GM10847 (cell line): Measurements from ENCODE around the gene PARVB.

Experiments
- POLR2A ChIP-seq: IDR thresholded peaks from 2 replicates; pipeline ENCODE4 v1.6.1; 2011; ENCODE audit not compliant: insufficient read length; ENCODE audit errors: extremely low read depth

PARVB gene

GRCh38 chr22:44200451-44200850, 176.3 kb downstream of the PARVB start:
- no peak for TF ChIP-seq POLR2A

GRCh38 chr22:44200855-44201550, 176.9 kb downstream of the PARVB start:
- no peak for TF ChIP-seq POLR2A

GRCh38 chr22:44201665-44202064, 177.6 kb downstream of the PARVB start:
- no peak for TF ChIP-seq POLR2A

- no peak for TF ChIP-seq POLR2A
Measured at GRCh38 chr22:44202261-44202789, 178.2 kb downstream of the PARVB start.

- no peak for TF ChIP-seq POLR2A
Measured at GRCh38 chr22:44203203-44203602, 179.1 kb downstream of the PARVB start.

- no peak for TF ChIP-seq POLR2A
Measured at GRCh38 chr22:44204739-44205515, 180.8 kb downstream of the PARVB start.

DNA sequence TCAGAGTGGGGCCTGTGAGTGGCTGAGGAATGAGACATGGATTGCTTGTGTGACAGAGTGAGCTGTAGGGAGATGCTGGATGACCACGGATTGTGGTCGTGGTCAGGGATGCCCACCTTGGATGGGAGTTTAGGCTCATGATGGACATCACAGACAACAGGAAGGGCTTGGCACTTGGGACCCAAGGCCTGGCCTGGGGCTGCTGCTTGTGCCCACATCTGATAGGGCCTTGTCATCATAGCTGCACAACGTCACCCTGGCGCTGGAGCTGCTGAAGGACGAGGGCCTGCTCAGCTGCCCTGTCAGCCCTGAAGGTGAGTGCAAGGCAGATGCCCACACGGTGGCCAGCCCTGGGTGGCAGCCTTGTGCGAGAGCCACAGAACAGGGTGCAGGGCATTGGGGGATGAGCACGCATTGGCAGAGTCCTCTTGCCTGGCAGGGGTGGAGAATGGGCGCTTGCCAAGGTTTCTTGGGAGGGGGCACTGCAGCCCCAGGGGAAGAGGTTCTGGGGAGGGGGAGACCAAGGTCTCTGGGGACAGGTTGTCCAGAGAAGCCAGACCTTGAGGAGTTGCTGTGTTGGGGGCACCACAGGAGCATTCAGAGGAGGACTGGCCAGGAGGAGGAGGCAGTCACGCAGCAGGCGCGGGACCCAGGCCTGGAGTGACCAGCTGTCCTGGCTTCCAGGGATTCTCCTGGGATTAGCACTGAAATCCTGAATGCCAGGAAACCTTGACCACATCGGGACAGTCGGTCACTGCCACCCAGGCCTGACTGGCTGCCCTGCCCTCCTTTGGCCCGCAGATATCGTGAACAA, 181.6 kb downstream of the PARVB start:
- no peak for TF ChIP-seq POLR2A

- TF ChIP-seq POLR2A = no peak
Measured at GRCh38 chr22:44206330-44206645, 182.2 kb downstream of the PARVB start.

DNA sequence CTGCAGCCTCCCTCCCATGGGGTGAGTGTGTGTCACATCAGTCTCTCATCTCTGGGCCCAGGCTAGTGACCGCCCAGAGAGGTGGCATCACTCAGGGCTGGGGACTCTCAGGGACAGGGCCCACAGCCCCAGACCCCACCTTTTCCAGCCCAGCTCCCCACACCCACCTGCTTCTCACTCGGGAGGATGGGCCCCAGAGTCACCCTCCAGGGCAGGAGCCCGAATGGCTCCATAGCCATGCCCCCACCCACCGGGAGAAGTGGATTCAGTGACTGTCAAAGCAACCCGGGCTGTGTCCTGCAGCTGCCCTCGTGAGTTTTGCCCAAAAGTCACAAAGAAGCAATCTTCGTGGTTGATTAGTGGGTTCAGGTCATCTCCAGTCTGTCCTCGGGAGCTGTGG, 182.6 kb downstream of the PARVB start:
- no peak for TF ChIP-seq POLR2A

DNA sequence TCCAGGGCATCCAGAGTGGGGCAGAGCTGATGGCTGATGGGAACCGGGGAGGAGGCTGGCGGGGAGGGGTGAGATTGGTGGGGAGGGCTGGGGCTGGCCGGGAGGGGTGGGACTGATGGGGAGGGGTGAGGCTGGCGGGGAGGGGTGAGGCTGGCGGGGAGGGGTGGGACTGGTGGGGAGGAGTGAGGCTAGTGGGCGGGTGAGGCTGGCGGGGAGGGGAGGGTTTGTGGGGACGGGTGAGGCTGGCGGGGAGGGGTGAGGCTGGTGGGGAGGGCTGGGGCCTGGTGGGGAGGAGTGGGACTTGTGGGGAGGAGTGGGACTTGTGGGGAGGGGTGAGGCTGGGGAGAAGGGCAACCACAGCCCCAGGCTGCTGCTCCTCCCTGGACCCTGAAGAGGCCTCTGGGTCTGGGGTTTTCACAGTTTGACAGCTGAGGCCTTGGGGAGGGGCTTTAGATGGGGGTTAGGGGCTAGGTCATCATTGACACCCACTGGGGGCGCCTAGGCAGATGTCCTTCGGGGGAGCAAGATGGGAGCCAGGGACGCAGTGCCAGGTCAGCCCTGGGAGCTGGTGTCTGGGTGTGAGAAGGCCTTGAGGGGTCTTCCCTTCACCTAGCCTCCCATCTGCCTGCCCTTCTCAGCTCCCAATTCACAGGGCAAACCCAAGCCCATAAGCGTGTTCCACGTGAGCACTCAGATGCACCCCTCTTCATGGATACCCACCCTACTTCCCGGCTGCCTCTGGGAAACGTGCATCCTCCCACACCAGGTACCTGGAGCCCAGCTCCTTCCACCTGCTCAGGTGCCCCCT, 183.3 kb downstream of the PARVB start:
- no peak for TF ChIP-seq POLR2A

DNA sequence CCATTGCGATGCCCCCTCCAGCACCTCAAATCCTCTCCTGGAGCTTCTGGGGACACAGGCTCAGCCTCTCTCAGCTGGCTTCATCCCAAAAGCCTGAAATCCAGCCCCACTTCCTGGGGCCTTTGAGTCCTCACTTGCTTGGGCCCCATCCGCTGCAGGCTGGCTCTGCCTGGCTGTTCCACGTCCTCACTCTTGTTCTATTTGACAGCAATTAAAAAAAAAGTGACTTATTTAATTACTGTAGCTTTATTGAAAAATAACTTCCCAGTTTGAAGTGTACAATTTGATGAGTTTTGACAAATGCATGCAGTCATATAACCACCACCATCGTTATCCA, 183.8 kb downstream of the PARVB start:
- no peak for TF ChIP-seq POLR2A

DNA sequence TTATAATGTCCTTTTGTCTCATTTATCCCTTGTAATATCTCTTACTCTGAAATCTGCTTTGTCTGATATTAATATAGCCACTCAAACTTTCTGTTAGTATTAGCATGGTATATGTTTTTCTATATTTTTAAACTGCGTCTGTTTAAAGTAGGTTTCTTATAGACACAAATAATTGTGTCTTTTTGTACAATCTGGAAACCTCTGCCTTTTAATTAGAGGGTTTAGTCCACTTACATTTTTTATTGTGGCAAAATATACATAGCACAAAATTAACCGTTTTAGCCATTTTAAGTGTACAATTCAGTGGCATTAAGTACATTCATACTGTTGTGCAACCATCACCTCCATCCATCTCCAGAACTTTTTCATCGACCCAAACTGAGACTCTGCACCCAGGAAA, 185.2 kb downstream of the PARVB start:
- TF ChIP-seq POLR2A = no peak

- no peak for TF ChIP-seq POLR2A
Measured at GRCh38 chr22:44210722-44211121, 186.6 kb downstream of the PARVB start.

DNA sequence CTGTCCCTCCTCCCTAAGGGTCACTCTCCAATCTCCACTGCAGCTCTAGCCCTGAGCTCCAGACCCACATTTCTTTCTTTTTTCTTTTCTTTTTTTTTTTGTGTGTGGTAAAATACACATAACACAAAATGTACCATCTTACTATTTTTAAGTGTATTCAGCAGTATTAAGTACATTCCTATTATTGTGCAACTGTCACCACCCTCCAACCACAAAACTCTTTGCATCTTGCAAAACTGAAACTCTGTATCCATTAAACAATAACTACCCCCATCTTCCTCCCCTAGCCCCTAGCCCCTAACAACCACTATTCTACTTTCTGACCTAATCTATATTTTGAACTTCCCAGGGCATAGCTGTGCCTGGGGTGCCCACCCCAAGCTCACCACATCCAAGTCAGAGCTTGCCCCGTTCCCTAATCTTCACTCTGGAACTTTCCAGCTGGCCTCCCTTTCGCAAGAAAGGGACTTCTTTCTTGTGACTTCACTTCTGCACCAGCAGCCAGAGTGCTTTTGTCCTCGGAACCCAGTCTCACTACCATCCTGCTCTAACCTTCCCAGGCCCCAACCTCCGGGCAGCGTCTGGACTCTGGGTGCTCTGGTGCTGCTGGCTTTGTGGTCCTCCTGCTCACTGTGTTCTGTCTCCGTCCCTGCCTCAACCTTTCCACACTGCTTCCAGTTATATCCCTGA, 187.3 kb downstream of the PARVB start:
- TF ChIP-seq POLR2A = no peak

DNA sequence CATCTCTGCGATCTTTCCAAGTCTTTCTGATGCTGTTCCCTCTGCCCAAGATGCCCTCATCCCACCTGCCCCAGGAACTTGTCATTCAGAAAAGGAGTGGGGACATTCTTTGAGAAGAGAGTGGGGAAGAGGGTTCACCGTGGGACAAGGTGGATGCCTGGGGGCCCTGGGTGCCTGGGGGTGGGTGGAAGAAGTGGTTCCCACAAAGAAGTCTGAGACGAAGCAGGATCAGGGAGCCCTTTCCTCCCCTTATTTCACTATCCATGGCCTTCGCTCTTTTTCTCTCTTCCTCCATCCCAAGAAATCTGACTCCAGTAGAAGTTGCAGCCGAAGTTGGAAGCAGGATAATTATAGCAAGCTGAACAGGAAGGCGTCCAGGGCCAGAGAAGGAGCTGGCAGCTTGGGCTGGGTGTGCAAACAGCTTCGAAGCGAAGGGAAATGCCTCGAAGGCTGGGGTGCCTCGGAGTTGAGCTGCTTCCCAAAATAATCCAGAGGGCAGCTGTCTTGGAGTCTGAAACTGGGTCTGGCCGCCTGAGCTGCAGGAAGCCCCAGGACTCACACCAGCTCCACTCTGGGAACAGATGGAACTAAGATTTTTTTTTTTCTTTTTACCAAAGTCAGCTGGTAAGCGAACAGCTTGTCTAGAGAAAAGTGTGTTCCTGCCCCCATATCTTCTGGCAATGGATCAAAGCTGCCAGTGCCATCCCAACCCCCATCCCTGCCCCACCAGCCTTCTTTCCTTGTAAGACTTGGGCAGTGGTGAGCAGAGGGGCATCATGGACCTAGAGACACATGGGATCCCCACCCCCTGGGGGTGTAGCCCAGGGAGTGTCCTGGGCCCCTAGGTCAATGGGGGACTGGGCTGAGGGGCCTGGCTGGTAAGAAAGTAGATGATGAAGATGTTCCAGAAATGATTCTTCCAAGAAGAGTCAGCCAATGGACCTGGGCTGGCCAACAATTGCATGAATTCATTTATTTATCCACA, 188.1 kb downstream of the PARVB start:
- no peak for TF ChIP-seq POLR2A
